Common myeloid progenitor, CD34-positive (primary cell): Measurements from ENCODE around the gene PPP1R37.

Experiments used
- CTCF ChIA-PET: fragments of 350-600 bp; sonication (Branson Sonifier 250); formaldehyde crosslinking; loops from one replicate; lab custom pipeline; 2021; ENCODE audit warnings: antibody characterized with exemption; lab: Charles Lee
- POLR2A ChIA-PET: fragments of 350-600 bp; sonication (Branson Sonifier 250); formaldehyde crosslinking; loops from one replicate; lab custom pipeline; 2021; ENCODE audit warnings: antibody characterized with exemption; lab: Charles Lee
- DNase-seq, 3 donors: peaks; one replicate each; pipeline versions ENCODE4 v3.0.0 to v3.0.0-alpha.2; 2013
- H3K27ac ChIP-seq, 2 experiments: 1 replicate in 1 of 2; 2 replicates in 1 of 2; pipeline ENCODE4 v1.7.0; 2013; ENCODE audit warnings: inconsistent platforms in 2 of 2, low read length in 2 of 2, mild to moderate bottlenecking in 2 of 2, low read depth in 1 of 2, moderate library complexity in 1 of 2; ENCODE audit not compliant: severe bottlenecking in 2 of 2, insufficient read depth in 1 of 2, poor library complexity in 1 of 2
- H3K27me3 ChIP-seq, 5 experiments: replicated peaks in 2 of 5; 1 replicate in 3 of 5; 2 replicates in 2 of 5; pipeline versions ENCODE4 v1.6.1 to v1.7.0; 2013; ENCODE audit warnings: low read length in 4 of 5, mild to moderate bottlenecking in 2 of 5, moderate library complexity in 2 of 5, inconsistent platforms in 1 of 5; ENCODE audit not compliant: insufficient read depth in 5 of 5, control insufficient read depth in 4 of 5
- H3K36me3 ChIP-seq, 4 experiments: 1 replicate in 2 of 4; 2 replicates in 2 of 4; pipeline versions ENCODE4 v1.6.1 to v1.7.0; 2013; ENCODE audit warnings: low read length in 3 of 4, control low read depth in 1 of 4, mild to moderate bottlenecking in 1 of 4; ENCODE audit not compliant: control insufficient read depth in 4 of 4, insufficient read depth in 4 of 4
- H3K4me1 ChIP-seq, 4 experiments: 1 replicate in 3 of 4; 2 replicates in 1 of 4; pipeline versions ENCODE4 v1.6.1 to v1.7.1; 2013; ENCODE audit warnings: low read length in 3 of 4, mild to moderate bottlenecking in 3 of 4, control low read depth in 1 of 4, inconsistent platforms in 1 of 4, moderate library complexity in 1 of 4; ENCODE audit not compliant: control insufficient read depth in 4 of 4, insufficient read depth in 4 of 4; ENCODE audit errors: control extremely low read depth in 1 of 4
- H3K4me3 ChIP-seq, 7 experiments: 1 replicate in 4 of 7; 2 replicates in 3 of 7; pipeline versions ENCODE4 v1.5.1 to v1.7.0; 2013; ENCODE audit warnings: mild to moderate bottlenecking in 7 of 7, low read length in 6 of 7, moderate library complexity in 6 of 7, inconsistent platforms in 2 of 7, low read depth in 2 of 7, control low read depth in 1 of 7; ENCODE audit not compliant: insufficient read depth in 4 of 7, control insufficient read depth in 1 of 7; ENCODE audit errors: extremely low read depth in 1 of 7
- H3K9me3 ChIP-seq, 5 experiments: 1 replicate in 4 of 5; 2 replicates in 1 of 5; pipeline versions ENCODE4 v1.6.1 to v1.7.1; 2013; ENCODE audit warnings: low read length in 4 of 5, mild to moderate bottlenecking in 2 of 5, inconsistent platforms in 1 of 5, low read depth in 1 of 5, moderate library complexity in 1 of 5; ENCODE audit not compliant: control insufficient read depth in 4 of 5, insufficient read depth in 2 of 5; ENCODE audit errors: control extremely low read depth in 1 of 5
- WGBS: methylation state at CpG from one replicate; pipeline ENCODE4 v1.1.5; 2013; ENCODE audit not compliant: insufficient coverage; 5-methylcytosine and 5-hydroxymethylcytosine counted together

PPP1R37 gene

DNA sequence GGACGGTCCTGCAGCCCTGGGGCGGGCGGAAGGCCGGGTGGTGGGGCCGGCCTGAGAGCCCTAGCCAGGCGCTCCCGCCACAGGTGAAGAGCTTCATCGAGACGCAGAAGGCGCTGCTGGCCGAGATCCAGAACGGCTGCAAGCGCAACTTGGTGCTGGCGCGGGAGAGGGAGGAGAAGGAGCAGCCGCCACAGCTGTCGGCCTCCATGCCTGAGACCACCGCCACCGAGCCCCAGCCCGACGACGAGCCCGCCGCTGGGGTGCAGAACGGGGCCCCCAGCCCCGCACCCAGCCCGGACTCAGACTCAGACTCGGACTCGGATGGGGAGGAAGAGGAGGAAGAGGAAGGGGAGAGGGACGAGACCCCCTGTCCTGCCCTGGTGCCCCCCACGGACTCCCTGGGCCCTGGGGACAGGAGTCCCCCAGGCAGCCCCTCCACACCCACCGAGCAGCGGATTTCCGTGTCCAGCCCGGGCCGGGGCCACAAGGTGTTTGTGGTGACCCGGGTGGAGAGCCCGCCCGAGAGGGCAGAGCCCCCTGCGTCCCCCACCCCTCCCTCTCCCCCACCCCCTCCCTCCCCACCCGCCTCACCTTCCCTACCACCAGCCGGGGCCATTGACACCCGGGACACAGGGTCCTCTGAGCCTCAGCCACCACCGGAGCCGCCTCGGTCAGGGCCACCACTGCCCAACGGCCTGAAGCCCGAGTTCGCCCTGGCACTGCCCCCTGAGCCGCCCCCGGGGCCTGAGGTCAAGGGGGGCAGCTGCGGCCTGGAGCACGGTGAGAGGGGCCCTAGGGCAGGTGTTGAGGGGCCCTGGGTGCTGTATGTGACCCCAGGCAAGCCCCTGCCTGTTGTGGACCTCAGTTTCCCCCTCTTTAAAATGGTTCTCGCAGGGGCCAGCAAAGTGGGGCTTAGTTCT lies 52.6 kb downstream of the PPP1R37 start:
- Histone ChIP-seq H3K4me3 (no peak overlapping the region), H3K9me3 (no peaks in the 10 kb centered on the region), H3K4me1 (no peaks in the 10 kb centered on the region), H3K27ac (no peak overlapping the region), H3K27me3 (peaks cover 0 to 4% (median 0%) of the 10 kb centered on the region in 5 experiments), H3K36me3 (peaks cover 2 to 52% (median 33%) of the 10 kb centered on the region in 4 experiments)
- 98% methylated on average over 40 of the region's 54 CpGs for WGBS
- ChIA-PET CTCF (interaction anchor here (0.8 to 1.2 kb wide), 4 partner anchors 10 to 27 kb away, joined by 3 to 5 read pairs (median 3); no protein-coding TSS in a partner anchor), POLR2A (no interaction called here)
- DNase-seq: no peak

DNA sequence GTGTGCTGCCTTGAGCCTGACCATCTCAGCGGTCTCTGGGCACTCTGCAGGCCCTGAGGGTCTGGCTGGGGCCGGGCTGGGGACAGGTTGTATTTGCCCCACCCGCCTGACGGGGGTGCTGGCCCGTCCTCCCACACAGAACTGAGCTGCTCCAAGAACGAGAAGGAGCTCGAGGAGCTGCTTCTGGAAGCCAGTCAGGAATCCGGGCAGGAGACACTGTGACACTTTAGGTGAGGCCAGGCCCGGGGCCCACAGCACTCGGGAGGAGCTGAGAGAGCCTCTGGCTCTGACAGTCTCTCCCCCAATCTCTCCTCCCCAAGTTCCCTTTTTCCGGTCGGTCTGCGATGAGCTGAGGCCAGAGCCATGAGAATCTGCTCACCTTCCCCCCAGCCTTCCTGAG lies 53.3 kb downstream of the PPP1R37 start:
- no peak overlapping the region for H3K4me3 ChIP-seq
- WGBS: 96% methylated on average over 10 of the region's 13 CpGs
- H3K9me3 ChIP-seq: no peaks in the 10 kb centered on the region
- peaks cover 2 to 44% (median 28%) of the 10 kb centered on the region in 4 experiments for H3K36me3 ChIP-seq
- DNase-seq: no peak
- H3K27ac ChIP-seq: no peak overlapping the region
- ChIA-PET POLR2A (no interaction called here), CTCF (interaction anchor here (0.7 to 1.2 kb wide), 4 partner anchors 10 to 28 kb away, joined by 3 to 5 read pairs (median 3); no protein-coding TSS in a partner anchor)
- no peaks in the 10 kb centered on the region for H3K4me1 ChIP-seq
- peaks cover 0 to 11% (median 3%) of the 10 kb centered on the region in 5 experiments for H3K27me3 ChIP-seq

DNA sequence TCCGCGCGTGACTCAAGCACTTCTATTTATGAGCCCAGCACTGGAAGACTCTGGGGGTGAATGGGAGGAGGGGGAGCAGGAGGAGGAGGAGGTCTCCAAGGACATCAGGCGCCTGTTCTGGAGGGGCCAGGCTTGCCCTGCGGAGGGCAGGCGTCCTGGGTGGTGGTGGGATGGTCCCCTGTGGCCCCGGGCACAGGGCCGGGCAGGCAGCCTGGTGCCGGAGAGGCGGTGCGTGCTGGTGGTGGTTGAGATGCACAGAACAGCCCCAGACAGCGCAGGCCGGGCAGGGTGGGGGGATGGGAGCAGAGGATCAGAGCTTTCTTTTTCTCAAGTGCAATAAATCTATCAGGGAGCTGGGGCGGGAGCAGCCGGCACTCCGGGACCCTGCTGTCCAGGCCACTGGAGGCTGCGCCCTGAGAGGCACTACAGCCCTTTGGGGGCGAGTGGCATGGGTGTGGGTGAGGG lies 53.8 kb downstream of the PPP1R37 start:
- WGBS: 100% methylated on average over 9 of the region's 18 CpGs
- Histone ChIP-seq H3K36me3 (peaks cover 2 to 39% (median 22%) of the 10 kb centered on the region in 4 experiments), H3K27me3 (peaks cover 0 to 16% (median 3%) of the 10 kb centered on the region in 5 experiments), H3K4me1 (peaks cover 0 to 4% (median under 1%) of the 10 kb centered on the region in 4 experiments), H3K27ac (no peak overlapping the region), H3K4me3 (no peak overlapping the region), H3K9me3 (no peaks in the 10 kb centered on the region)
- no peak for DNase-seq
- POLR2A ChIA-PET: no interaction called here
- CTCF ChIA-PET: interaction anchor here (0.7 to 1.2 kb wide), 3 partner anchors 11 to 21 kb away, joined by 3 to 5 read pairs (median 3); no protein-coding TSS in a partner anchor

GRCh38 chr19:45147835-45148676 lies 55.1 kb downstream of the PPP1R37 start:
- 92% methylated on average over 16 of the region's 18 CpGs for WGBS
- no peak overlapping the region for H3K27ac ChIP-seq
- peaks cover 0 to 26% (median 15%) of the 10 kb centered on the region in 4 experiments for H3K36me3 ChIP-seq
- ChIA-PET POLR2A (no interaction called here), CTCF (interaction anchor here (1.0 to 1.3 kb wide), 2 partner anchors 32 to 48 kb away, joined by 3 read pairs; no protein-coding TSS in a partner anchor)
- no peak for DNase-seq
- H3K4me1 ChIP-seq: peaks cover 0 to 17% (median 13%) of the 10 kb centered on the region in 4 experiments
- H3K27me3 ChIP-seq: peaks cover 0 to 29% (median 5%) of the 10 kb centered on the region in 5 experiments
- H3K9me3 ChIP-seq: no peaks in the 10 kb centered on the region
- no peak overlapping the region for H3K4me3 ChIP-seq

DNA sequence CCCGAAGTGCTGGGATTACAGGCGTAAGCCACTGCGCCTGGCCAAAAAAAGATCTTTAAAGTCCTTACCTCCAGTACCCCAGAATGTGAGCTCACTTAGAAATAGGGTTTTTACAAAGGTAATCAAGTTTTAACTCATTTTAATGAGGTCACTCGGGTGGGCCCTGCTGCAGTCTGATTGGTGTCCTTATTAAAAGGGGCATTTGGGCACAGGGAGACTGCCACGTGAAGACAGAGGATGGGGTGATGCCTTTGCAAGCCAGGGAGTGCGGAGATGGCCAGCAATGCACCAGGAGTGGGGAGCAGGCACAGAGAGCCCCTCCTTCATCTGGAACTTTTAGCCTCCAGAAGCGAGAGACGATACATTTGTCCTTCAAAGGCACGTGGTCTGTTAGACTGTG lies 56.1 kb downstream of the PPP1R37 start:
- 85% methylated on average over 9 of the region's 9 CpGs for WGBS
- peaks cover 0 to 40% (median 7%) of the 10 kb centered on the region in 5 experiments for H3K27me3 ChIP-seq
- no peaks in the 10 kb centered on the region for H3K9me3 ChIP-seq
- H3K27ac ChIP-seq: no peak overlapping the region
- ChIA-PET POLR2A (no interaction called here), CTCF (interaction anchor here (0.8 to 1.6 kb wide), 9 partner anchors 9 to 99 kb away, joined by 3 to 5 read pairs (median 3); partner anchors contain the start of genes BLOC1S3 and TRAPPC6A)
- peaks cover 0 to 20% (median 12%) of the 10 kb centered on the region in 4 experiments for H3K36me3 ChIP-seq
- no peak overlapping the region for H3K4me3 ChIP-seq
- H3K4me1 ChIP-seq: peaks cover 0 to 26% (median 22%) of the 10 kb centered on the region in 4 experiments
- no peak for DNase-seq

- Histone ChIP-seq H3K36me3 (peaks cover 0 to 13% (median 5%) of the 10 kb centered on the region in 4 experiments), H3K4me3 (no peak overlapping the region), H3K4me1 (peaks cover 0 to 26% (median 23%) of the 10 kb centered on the region in 4 experiments), H3K27me3 (peaks cover 0 to 44% (median 8%) of the 10 kb centered on the region in 5 experiments), H3K9me3 (no peaks in the 10 kb centered on the region), H3K27ac (no peak overlapping the region)
- POLR2A ChIA-PET: interaction anchor here (0.9 kb wide), 1 partner anchor 17 kb away, joined by 3 read pairs; no protein-coding TSS in a partner anchor
- no peak for DNase-seq
- CTCF ChIA-PET: interaction anchor here (0.5 to 1.6 kb wide), 5 partner anchors 10 to 252 kb away, joined by 3 to 5 read pairs (median 3); partner anchors contain the start of genes BLOC1S3 and TRAPPC6A
- WGBS: 100% methylated on average over 4 of the region's 4 CpGs
These were observed 57.2 kb downstream of the PPP1R37 start for GRCh38 chr19:45150180-45150579.
